Upper lobe of left lung (tissue), 6 donors: ENCODE measurements around the gene NUCKS1. TPM values are rescaled to one million over a fixed set of nuclear protein-coding genes. Genes with fewer than 3 reads are reported as not detected.

Source experiments
- ATAC-seq, 2 donors: fragments of 200-7000 bp; cut with Tn5 transposase; one replicate each; pipeline ENCODE4 v1.9.1; 2022; ENCODE audit warnings: mild to moderate bottlenecking in 2 of 2, moderate library complexity in 2 of 2; ENCODE audit not compliant: low FRiP score in 2 of 2
- DNase-seq, 2 donors: peaks; one replicate each; pipeline ENCODE4 v3.0.0-alpha.2; 2019 to 2020
- H3K27ac ChIP-seq, 4 donors: fragments of 200-600 bp; sonication (generic); one replicate each; pipeline ENCODE4 v1.5.1; 2016 to 2019
- H3K27me3 ChIP-seq, 4 donors: fragments of 200-600 bp; sonication (generic); one replicate each; pipeline ENCODE4 v1.5.1; 2017 to 2019
- H3K36me3 ChIP-seq, 4 donors: fragments of 200-600 bp; sonication (generic); one replicate each; pipeline ENCODE4 v1.5.1; 2016 to 2019
- H3K4me1 ChIP-seq, 4 donors: fragments of 200-600 bp; sonication (generic); one replicate each; pipeline ENCODE4 v1.5.1; 2018 to 2019
- H3K4me3 ChIP-seq, 4 donors: fragments of 200-600 bp; sonication (generic); one replicate each; pipeline ENCODE4 v1.5.1; 2017 to 2019; ENCODE audit warnings: mild to moderate bottlenecking in 2 of 4, moderate library complexity in 1 of 4
- H3K9me3 ChIP-seq, 4 donors: fragments of 200-600 bp; sonication (generic); one replicate each; pipeline ENCODE4 v1.5.1; 2018 to 2019
- EP300 ChIP-seq, 4 donors: sonication (generic); formaldehyde crosslinking; IDR thresholded peaks; one replicate each; pipeline ENCODE4 v1.5.1; 2017; ENCODE audit warnings: antibody characterized with exemption in 4 of 4, control low read depth in 2 of 4
- POLR2A ChIP-seq, 4 donors: fragments of 450-650 bp; IDR thresholded peaks; one replicate each; pipeline ENCODE4 v1.5.1; 2016 to 2017; ENCODE audit warnings: antibody characterized with exemption in 4 of 4, mild to moderate bottlenecking in 2 of 4
- POLR2AphosphoS5 ChIP-seq, 2 donors: sonication (generic); formaldehyde crosslinking; IDR thresholded peaks; one replicate each; pipeline ENCODE4 v1.5.1; 2017; ENCODE audit warnings: antibody characterized with exemption in 2 of 2
- WGBS, 2 donors: methylation state at CpG; one replicate each; pipeline ENCODE4 v1.1.5; 2017 to 2018; 5-methylcytosine and 5-hydroxymethylcytosine counted together
- total RNA-seq, 6 donors: library from RNA; depleted of rRNA in 4 of 6; stranded (reverse); fragments of >200 nt in 4 of 6; gene quantifications; one replicate each; pipeline versions ENCODE4 v1.1.0 to v1.2.1, GENCODE V29; 2016 to 2021
- TF ChIP-seq, protein P1 (sequence below), 6 experiments: fragments of 450-650 bp in 4 of 6; fragments of 200-600 bp in 2 of 6; sonication (generic) in 2 of 6; IDR thresholded peaks; one replicate each; pipeline ENCODE4 v1.5.1; 2016 to 2019; ENCODE audit warnings: antibody characterized with exemption in 6 of 6
- donor health status: DM: no; HTN: no; CAD: no; lungs with moderate emphysema.
- donor health status: DM: no; HTN: yes; CAD: no; lungs with severe emphysema.

NUCKS1 gene
- total RNA-seq, 6 donors from 2014 or later, result 65.4 to 182 (median 112) TPM

GRCh38 chr1:205667909-205668643, 81.9 kb downstream of the NUCKS1 start:
- DNase-seq, result no peak
- 81% methylated on average over 10 to 11 of the region's 11 CpGs for WGBS, 2 donors
- peaks cover 0 to 38% (median 7%) of the 10 kb centered on the region in 4 donors for H3K4me1 ChIP-seq
- H3K36me3 ChIP-seq, result no peaks in the 10 kb centered on the region
- H3K4me3 ChIP-seq, result no peak overlapping the region
- no peak for TF ChIP-seq EP300 (IDR thresholded peaks at IDR 0.05)
- no peak for TF ChIP-seq POLR2A (IDR thresholded peaks at IDR 0.05)
- TF ChIP-seq, protein P1, sequence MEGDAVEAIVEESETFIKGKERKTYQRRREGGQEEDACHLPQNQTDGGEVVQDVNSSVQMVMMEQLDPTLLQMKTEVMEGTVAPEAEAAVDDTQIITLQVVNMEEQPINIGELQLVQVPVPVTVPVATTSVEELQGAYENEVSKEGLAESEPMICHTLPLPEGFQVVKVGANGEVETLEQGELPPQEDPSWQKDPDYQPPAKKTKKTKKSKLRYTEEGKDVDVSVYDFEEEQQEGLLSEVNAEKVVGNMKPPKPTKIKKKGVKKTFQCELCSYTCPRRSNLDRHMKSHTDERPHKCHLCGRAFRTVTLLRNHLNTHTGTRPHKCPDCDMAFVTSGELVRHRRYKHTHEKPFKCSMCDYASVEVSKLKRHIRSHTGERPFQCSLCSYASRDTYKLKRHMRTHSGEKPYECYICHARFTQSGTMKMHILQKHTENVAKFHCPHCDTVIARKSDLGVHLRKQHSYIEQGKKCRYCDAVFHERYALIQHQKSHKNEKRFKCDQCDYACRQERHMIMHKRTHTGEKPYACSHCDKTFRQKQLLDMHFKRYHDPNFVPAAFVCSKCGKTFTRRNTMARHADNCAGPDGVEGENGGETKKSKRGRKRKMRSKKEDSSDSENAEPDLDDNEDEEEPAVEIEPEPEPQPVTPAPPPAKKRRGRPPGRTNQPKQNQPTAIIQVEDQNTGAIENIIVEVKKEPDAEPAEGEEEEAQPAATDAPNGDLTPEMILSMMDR (IDR thresholded peaks at IDR 0.05), result no peak
- no peak for TF ChIP-seq POLR2AphosphoS5 (IDR thresholded peaks at IDR 0.05)
- no peak overlapping the region for H3K27ac ChIP-seq
- no peak for ATAC-seq
- H3K27me3 ChIP-seq, result no peaks in the 10 kb centered on the region
- no peaks in the 10 kb centered on the region for H3K9me3 ChIP-seq

GRCh38 chr1:205666372-205667166, 83.4 kb downstream of the NUCKS1 start:
- Histone ChIP-seq H3K9me3 (no peaks in the 10 kb centered on the region), H3K27ac (no peak overlapping the region), H3K36me3 (no peaks in the 10 kb centered on the region), H3K27me3 (no peaks in the 10 kb centered on the region), H3K4me3 (no peak overlapping the region), H3K4me1 (peaks cover 0 to 34% (median 7%) of the 10 kb centered on the region in 4 donors)
- no peak for TF ChIP-seq EP300 (IDR thresholded peaks at IDR 0.05)
- TF ChIP-seq, protein P1 (IDR thresholded peaks at IDR 0.05), result no peak
- no peak for TF ChIP-seq POLR2AphosphoS5 (IDR thresholded peaks at IDR 0.05)
- TF ChIP-seq POLR2A (IDR thresholded peaks at IDR 0.05), result no peak
- ATAC-seq (no peak), DNase-seq (no peak)
- 90 to 92% methylated on average over 5 to 6 of the region's 6 CpGs for WGBS, 2 donors

- ATAC-seq (no peak), DNase-seq (no peak)
- Histone ChIP-seq H3K27me3 (no peaks in the 10 kb centered on the region), H3K9me3 (no peaks in the 10 kb centered on the region), H3K36me3 (no peaks in the 10 kb centered on the region), H3K4me3 (no peak overlapping the region), H3K27ac (no peak overlapping the region), H3K4me1 (peaks cover 0 to 34% (median 7%) of the 10 kb centered on the region in 4 donors)
- 65 to 74% methylated on average over 8 to 9 of the region's 9 CpGs for WGBS, 2 donors
- TF ChIP-seq, protein P1 (IDR thresholded peaks at IDR 0.05), result no peak
- TF ChIP-seq POLR2AphosphoS5 (IDR thresholded peaks at IDR 0.05) (no peak), EP300 (IDR thresholded peaks at IDR 0.05) (no peak), POLR2A (IDR thresholded peaks at IDR 0.05) (no peak)
These were observed 84.6 kb downstream of the NUCKS1 start for GRCh38 chr1:205665201-205666045.

GRCh38 chr1:205664399-205665017, 85.5 kb downstream of the NUCKS1 start:
- DNase-seq, result peak in 1 of 2 donors; percentile 59

More at GRCh38 chr1:205664399-205665017, 85.5 kb downstream of the NUCKS1 start:
- no peak for ATAC-seq
- no peaks in the 10 kb centered on the region for H3K36me3 ChIP-seq
- no peak overlapping the region for H3K4me3 ChIP-seq
- no peak overlapping the region for H3K27ac ChIP-seq
- TF ChIP-seq EP300 (IDR thresholded peaks at IDR 0.05) (no peak), POLR2AphosphoS5 (IDR thresholded peaks at IDR 0.05) (no peak), POLR2A (IDR thresholded peaks at IDR 0.05) (no peak)
- TF ChIP-seq, protein P1 (IDR thresholded peaks at IDR 0.05), result no peak
- H3K9me3 ChIP-seq, result no peaks in the 10 kb centered on the region
- H3K27me3 ChIP-seq, result no peaks in the 10 kb centered on the region
- WGBS, 2 donors, result 17 to 74% methylated on average over 2 to 19 of the region's 19 CpGs
- peaks cover 0 to 25% (median 2%) of the 10 kb centered on the region in 4 donors for H3K4me1 ChIP-seq
